Measurements from ENCODE around the gene CYB5D1. TPM values are rescaled to one million over a fixed set of nuclear protein-coding genes. Genes with fewer than 3 reads are reported as not detected.

CYB5D1 gene
- total RNA-seq, 1 donor from 2014 or later = 21.1 TPM

GRCh38 chr17:7855660-7856010 lies 2.2 kb upstream of the CYB5D1 start:
- Mint-ChIP-seq H3K36me3 (ENCODE audit: low read depth, unreplicated experiment) (peaks cover 16% of the 10 kb centered on the region), H3K27ac (ENCODE audit: unreplicated experiment) (no peak overlapping the region), H3K4me3 (ENCODE audit: unreplicated experiment) (no peak overlapping the region), H3K4me1 (ENCODE audit: low read depth, unreplicated experiment) (peaks cover 18% of the 10 kb centered on the region), H3K27me3 (ENCODE audit: low read depth, unreplicated experiment) (no peaks in the 10 kb centered on the region), H3K9me3 (ENCODE audit: unreplicated experiment) (no peaks in the 10 kb centered on the region)
- peaks cover 35% of the 10 kb centered on the region for H3K4me1 ChIP-seq (ENCODE audit: insufficient read depth, low read length)
- peak overlapping the region; percentile 25 for H3K27ac ChIP-seq (ENCODE audit: low read depth, low read length)
- peak overlapping the region; percentile 83 for H3K4me3 ChIP-seq (ENCODE audit: insufficient read depth, low read depth, low read length)
- H3K27me3 ChIP-seq (ENCODE audit: insufficient read depth, low read length) = no peaks in the 10 kb centered on the region
- peaks cover 26% of the 10 kb centered on the region for H3K79me2 ChIP-seq (ENCODE audit: insufficient read depth, low read length)
- no peak overlapping the region for H2AFZ ChIP-seq (ENCODE audit: low read depth, low read length)
- FAIRE-seq = no peak
- H3K9ac ChIP-seq (ENCODE audit: low read length) = peak overlapping the region; percentile 90
- peaks cover 17% of the 10 kb centered on the region for H3K36me3 ChIP-seq (ENCODE audit: insufficient read depth, low read length)
- H3K4me2 ChIP-seq (ENCODE audit: low read length) = peak overlapping the region; percentile 94
- no peak for DNase-seq (ENCODE audit: low read depth)
- H3K9me3 ChIP-seq (ENCODE audit: insufficient read depth, low read depth, low read length) = no peaks in the 10 kb centered on the region
- peaks cover 29% of the 10 kb centered on the region for H4K20me1 ChIP-seq (ENCODE audit: insufficient read depth, low read length)
- TF ChIP-seq EZH2 (IDR thresholded peaks at IDR 0.05; ENCODE audit: insufficient read depth, low read length) (no peak), CTCF (IDR thresholded peaks at IDR 0.05; ENCODE audit: insufficient read depth, low read depth, low read length) (no peak)

GRCh38 chr17:7856011-7856810 lies 1.6 kb upstream of the CYB5D1 start:
- peak overlapping the region; percentile 83 for H2AFZ ChIP-seq (ENCODE audit: low read depth, low read length)
- H4K20me1 ChIP-seq (ENCODE audit: insufficient read depth, low read length) = peaks cover 24% of the 10 kb centered on the region
- no peaks in the 10 kb centered on the region for H3K27me3 ChIP-seq (ENCODE audit: insufficient read depth, low read length)
- Mint-ChIP-seq H3K27ac (ENCODE audit: unreplicated experiment) (no peak overlapping the region), H3K9me3 (ENCODE audit: unreplicated experiment) (no peaks in the 10 kb centered on the region), H3K27me3 (ENCODE audit: low read depth, unreplicated experiment) (no peaks in the 10 kb centered on the region), H3K4me3 (ENCODE audit: unreplicated experiment) (no peak overlapping the region), H3K4me1 (ENCODE audit: low read depth, unreplicated experiment) (peaks cover 18% of the 10 kb centered on the region), H3K36me3 (ENCODE audit: low read depth, unreplicated experiment) (peaks cover 15% of the 10 kb centered on the region)
- TF ChIP-seq CTCF (IDR thresholded peaks at IDR 0.05; ENCODE audit: insufficient read depth, low read depth, low read length) (no peak), EZH2 (IDR thresholded peaks at IDR 0.05; ENCODE audit: insufficient read depth, low read length) (no peak)
- peaks cover 17% of the 10 kb centered on the region for H3K36me3 ChIP-seq (ENCODE audit: insufficient read depth, low read length)
- peak overlapping the region; percentile 93 for H3K27ac ChIP-seq (ENCODE audit: low read depth, low read length)
- no peaks in the 10 kb centered on the region for H3K9me3 ChIP-seq (ENCODE audit: insufficient read depth, low read depth, low read length)
- peaks cover 26% of the 10 kb centered on the region for H3K79me2 ChIP-seq (ENCODE audit: insufficient read depth, low read length)
- peak overlapping the region; percentile 94 for H3K4me2 ChIP-seq (ENCODE audit: low read length)
- DNase-seq (ENCODE audit: low read depth) = no peak
- peaks cover 35% of the 10 kb centered on the region for H3K4me1 ChIP-seq (ENCODE audit: insufficient read depth, low read length)
- H3K9ac ChIP-seq (ENCODE audit: low read length) = peak overlapping the region; percentile 90
- peak overlapping the region; percentile 83 for H3K4me3 ChIP-seq (ENCODE audit: insufficient read depth, low read depth, low read length)
- no peak for FAIRE-seq

Measured in astrocyte (in vitro differentiated cells and primary cell).